Hypothalamus (tissue), 51 donors: ENCODE data around the gene MICAL2.

Source experiments
- DNase-seq, 51 donors: peaks; one replicate each; lab custom pipeline; 2025; lab: John Stamatoyannopoulos, UW

Gene MICAL2

DNA sequence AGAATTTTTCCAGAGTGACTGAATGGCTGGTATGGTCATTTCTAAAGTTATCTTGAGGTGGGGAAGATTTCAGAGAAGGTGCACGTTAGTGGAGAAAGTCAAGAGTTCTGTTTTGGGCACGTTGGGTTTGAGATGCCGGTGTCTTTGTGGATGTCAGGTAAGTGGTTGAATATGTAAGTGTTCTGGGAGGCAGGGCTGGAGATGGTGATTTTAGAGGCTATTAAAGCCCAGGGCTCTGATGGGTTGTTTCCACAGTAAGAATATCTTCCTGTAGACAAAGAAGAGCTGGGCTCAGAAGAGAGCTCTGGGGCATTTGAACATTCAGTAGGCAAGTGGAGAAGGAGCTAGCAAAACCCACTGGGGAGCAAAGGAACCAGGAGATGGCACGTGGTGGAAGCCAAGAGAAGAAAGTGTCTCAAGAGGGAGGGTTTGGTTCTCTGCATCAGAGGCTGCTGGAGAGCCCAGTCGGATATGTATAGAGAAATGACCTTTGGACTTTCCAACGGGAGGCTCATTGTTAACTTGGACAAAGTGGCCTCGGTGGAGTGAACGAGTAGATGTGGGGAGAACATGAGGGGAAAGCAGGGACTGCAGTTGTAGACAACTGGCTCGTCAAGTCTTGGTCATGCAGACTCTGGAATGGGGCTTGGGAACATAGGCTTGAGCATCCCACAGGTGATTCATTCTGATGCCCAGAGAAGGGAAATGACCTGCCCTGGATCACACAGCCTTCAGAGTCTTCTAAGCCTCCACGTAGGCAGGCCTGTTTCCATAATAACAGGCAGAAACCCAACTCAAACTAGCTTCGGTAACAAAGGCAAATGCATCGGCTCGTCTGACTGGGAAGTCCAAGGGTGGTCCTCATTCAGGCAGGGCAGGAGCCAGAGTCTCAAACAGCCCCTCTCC, 168.6 kb downstream of the MICAL2 start:
- DNase-seq, result no peak

DNA sequence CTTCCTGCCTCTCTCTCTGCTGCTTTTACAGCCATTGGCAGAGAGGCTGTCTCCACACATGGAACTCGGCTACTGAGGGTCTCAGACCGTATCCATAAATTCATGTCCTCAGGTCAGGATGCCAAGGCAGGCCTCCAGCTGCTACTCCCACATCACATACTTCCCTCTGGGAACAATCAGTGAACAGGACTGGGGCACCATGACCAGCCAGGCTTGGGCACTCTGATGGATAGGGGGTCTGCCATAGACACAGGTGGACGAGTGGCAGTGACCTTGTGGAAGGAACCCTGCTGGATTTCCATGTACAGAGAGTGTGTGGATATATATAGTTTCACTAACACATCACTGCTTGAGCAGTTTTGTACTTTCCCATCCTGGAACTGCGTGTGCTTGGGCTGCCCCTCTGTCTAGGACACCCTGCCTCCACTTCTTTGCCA, 169.3 kb downstream of the MICAL2 start:
- DNase-seq, result no peak

DNA sequence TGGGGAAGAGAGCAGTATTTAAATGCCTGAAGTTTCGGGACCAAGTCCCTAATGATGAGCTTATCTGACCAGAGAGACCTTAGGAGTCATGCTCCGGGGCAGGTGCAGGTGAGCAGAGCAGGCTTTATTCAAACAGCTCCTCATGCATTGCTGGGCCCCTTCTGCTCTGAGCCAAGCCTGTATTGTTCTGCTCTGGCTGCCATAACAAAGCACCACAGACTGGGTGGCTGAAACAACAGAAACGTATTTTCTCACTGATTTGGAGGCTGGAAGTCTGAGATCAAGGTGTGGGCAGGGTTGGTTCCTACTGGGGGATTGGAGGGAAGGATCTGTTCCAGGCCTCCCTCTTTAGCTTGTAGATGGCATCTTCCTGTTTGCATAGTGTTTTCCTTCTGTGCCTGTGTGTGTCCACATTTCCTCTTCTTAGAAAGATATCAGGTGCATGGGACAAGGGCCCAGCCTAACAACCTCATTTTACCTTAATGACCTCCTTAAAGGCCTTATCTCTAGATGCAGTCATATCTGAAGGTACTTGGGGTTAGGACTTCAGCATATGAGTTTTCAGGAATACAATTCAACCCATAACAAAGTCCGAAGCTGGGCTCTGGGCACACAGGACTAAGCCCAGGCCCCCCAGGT, 169.9 kb downstream of the MICAL2 start:
- DNase-seq, result no peak

DNA sequence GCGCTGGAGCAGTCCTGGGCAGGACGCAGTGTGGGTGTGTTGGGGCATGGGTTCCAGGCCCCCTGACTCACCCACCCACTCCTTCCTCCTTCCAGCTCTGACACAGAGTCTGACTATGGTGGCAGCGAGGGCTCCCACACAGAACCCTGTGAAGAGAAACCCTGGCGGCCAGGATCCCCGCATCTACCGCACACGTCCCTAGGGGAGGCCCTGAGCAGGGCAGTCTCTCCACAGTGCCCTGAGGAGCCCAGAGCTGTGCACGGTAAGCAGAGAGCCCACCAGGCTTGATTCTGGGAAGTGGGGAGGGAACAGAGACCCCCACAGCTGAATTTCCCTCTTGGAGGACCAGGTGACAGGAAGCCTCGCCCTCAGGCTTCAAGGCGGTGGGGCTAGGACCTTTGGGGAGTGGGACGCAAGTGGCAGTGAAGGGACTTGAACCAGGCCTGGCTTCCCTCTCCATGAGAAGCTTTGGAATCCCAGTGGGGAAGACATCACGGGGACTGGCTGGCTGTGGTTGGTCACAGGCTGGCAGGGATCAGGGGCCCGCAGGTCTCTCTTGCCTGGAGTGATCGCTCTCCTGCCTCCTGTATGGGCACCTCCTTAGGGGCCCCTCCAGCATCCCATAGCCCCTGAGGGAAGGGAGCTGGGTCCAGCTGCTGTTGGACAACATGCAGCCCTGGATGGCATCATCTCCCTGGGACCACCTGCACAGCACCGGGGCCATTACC, 170.6 kb downstream of the MICAL2 start:
- no peak for DNase-seq

DNA sequence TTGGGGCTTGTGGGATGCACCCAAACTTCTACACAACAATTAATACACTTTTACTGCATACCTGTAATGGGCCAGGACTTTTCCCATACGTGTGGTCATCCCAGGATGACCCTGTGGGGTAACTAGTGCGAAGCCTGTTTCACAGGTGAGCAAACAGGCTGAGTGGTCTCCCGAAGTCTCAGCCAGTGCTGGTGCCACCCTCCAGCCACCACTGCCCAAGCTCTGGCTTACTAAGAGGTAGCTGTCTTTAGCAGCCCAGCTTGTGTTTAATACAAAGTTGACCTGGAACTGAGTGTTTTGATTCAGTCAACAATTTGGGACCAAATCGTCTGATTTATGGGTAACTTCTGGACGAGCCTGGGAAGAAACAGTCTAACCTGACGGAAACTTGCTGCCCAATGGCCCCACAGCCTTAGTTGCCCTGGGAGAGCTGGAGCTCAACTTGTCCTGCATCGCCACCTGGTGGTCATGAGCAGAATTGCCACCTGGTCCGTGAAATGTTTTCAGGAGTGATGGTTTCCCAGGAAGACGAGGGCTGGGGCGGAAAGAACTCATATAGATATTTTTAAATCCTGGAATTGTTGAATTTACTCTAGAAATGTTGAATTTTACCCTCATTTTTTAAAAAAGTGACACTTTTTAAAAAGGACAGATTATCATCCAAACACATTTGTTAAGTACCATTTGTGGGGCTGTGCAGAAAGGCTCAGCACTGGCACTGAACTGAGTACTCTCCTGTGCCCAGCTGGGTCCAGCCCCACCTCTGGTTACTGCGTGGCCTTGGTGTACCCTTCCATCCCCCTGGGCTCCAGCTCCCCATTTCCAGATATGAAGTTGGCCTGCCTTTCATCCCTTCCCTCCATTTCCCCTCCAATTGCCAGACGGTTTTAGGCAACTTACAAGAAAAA, 171.4 kb downstream of the MICAL2 start:
- DNase-seq, result peak in 50 of 51 donors; percentile 10 to 95 (median 70)

DNA sequence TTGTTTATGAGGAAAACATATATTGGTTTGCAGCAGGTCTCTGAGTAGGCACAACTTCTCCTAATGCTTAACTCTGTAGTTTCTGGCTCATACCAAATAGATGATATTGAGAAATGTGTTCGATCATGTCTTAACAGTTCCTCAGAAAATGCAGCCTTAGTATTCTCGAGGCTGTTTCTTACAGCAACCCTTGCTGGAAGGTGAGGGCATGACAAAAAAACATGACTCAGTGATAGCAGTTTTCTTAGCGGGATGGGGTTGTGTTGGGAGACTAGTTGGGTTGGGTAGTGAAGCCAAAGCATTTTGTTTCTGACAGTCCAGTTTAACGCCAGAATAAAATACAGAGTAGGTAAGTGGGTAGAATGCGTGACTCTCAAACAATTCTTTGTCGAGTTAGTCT, 172.3 kb downstream of the MICAL2 start:
- no peak for DNase-seq

DNA sequence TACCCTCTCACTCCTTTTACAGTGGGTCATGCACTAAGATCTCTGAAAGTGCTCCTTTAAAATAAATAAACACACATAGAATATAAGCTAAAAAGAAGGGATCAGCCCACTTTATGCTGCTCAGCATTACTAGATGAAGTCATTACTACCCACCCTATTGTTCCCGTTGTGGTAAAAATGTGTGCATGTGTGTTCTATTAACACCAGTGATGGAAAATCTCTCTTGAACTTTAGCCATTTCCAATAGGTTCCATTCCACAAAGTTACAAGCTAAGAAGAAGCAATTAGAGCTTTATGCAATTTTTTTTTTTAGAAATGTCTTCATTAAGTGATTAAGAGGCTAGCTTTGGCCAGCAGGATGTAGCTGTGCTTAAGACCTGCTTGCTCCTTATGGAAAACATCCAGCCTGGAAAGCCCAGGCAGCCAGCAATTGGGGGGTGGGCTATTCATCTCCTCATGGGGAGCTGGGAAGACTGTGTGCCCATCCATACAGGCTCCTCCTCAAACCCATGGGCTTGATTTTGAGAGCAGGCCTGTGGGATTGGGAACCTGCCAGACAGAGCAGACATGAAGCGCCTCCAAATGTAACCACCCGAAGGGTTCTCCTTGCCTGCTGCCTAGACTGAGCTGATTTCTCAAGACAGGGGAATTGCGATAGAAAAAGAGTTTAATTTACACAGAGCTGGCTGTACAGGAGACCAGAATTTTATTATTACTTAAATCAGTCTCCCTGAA, 174.1 kb downstream of the MICAL2 start:
- DNase-seq, result no peak

DNA sequence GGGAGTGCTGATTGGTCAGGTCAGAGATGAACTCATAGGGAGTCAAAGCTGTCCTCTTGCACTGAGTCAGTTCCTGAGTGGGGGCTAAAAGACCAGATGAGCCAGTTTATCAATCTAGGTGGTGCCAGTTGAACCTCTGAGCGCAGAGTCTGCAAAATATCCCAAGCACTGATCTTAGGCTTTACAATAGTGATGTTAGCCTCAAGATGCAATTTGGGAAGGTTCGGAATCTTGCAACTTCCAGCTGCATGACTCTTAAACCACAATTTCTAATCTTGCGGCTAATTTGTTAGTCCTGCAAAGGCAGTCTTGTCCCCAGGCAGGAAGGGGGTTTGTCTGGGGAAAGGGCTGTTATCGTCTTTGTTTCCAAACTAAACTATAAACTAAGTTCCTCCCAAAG, 174.7 kb downstream of the MICAL2 start:
- DNase-seq, result no peak

DNA sequence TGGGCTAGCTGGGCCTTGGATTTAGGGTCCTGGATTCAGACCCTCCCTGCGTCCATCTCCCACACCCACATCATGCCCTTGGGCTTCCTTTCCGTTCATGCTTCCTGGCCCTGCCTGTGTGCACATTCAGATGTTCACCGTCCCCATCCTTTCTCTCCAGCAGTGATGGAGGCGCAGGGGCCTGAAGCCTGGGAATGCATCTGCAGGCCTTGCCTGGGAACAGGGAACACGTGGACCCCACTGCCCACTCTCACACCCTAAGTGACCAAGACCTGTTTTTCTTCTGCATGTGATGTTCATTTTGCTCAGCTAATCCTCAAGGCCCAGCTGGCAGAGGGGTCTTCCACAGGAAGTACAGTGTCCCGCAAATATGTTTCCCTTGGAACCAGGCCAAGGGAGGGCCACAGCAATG, 175.4 kb downstream of the MICAL2 start:
- no peak for DNase-seq

DNA sequence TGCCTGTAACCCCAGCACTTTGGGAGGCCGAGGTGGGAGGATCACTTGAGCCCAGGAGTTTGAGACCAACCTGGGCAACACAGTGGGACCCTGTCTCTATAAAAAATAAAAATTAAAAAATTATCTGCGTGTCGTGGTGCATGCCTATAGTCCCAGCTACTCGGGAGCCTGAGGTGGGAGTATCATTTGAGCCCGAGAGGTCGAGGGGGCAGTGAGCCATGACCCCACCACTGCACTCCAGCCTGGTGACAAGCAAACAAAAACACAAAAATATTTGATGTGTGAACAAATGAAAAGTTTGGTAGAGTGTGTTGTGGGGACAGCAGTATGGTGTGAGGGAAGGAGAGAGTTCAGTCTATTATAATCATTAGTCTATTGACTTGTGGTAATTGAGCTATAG, 176.2 kb downstream of the MICAL2 start:
- DNase-seq, result no peak

DNA sequence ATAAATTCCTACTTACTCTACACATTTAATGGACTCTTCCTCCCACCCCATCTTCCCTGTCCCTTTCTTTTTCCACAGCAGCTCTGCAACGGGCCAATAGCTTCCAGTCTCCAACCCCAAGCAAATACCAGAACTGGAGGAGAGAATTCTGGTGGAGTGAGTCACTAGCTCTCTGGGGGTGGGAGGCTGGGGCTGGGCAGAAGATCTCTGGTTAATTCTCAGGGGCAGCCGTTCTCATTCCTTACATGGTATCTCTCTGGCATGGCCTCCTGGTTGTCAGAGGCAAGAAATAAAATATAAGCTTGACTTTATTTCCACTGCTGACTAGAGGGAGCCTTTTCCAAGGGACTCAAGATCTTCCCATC, 176.6 kb downstream of the MICAL2 start:
- no peak for DNase-seq

DNA sequence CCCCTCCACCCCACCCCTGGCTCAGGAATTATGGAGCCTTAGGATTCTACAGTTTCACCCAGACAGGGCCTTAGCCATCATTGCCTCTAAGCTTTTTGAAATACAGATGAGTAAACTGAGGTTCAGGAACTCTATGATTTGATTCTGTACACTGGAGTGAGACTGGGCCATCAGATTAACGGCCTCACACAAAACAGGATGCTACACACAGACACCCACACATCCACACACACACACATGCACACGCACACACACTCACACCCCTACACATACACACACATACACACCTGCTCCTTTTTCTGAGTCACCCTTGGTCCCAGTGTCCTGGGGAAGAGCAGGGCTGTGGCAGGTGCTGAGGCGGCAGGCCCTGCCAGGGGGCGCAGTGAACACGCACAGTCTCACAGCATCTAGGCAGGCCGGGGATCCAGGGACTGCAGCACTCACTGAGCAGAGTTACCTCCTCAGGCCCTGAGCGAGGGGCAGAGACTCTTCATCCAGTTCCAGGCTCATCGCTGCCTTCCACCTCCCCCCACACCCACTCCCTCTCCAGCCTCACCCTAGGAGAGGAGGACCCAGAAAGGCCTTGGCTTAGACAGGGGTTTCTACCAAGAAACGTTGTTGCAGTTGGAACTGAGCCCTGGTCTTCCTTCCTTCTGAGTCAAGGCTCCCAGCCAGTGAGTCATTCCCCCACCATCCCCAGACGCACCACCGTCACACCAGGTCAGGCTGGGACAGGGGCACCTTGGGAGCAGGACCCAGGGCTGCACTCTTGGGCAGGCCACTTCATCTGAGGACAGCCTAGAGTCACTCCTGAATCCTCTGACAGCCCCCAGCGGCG, 177.2 kb downstream of the MICAL2 start:
- no peak for DNase-seq

DNA sequence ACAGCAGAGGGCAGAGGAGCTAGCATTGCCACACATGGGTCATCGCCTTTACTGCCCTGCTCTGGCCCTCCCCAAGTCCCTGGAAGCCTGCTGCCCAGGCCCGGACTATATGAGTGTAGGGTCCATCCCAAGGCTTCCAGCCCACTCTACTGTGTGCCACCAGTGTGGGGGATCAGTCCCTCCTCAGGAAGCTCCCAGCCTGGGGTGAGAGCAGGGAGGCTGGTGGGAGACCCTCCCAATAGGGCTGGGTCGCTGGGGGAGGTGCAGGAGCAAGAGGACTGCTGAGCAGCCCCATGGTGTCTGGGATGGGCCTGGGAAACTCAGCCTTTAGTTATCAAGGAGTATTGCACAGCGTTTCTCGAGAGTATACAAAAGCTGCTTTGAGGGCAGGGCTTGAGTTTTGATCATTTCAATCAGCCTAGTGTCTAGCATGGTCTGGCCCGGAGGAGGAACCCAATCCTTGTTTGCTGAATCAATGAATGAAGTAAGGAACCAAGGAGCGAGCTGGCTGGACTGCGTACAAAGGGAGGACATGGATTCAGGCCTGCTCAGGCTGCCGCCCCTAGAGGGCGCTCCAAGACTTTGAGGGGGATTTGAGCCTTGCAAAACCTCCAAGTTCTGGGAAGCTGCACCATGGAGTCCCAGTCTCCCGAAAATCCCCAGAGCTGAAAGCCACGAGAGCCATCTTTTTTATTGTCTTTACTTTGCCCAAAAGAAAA, 178.0 kb downstream of the MICAL2 start:
- peak in 48 of 51 donors; percentile 16 to 84 (median 58) for DNase-seq

DNA sequence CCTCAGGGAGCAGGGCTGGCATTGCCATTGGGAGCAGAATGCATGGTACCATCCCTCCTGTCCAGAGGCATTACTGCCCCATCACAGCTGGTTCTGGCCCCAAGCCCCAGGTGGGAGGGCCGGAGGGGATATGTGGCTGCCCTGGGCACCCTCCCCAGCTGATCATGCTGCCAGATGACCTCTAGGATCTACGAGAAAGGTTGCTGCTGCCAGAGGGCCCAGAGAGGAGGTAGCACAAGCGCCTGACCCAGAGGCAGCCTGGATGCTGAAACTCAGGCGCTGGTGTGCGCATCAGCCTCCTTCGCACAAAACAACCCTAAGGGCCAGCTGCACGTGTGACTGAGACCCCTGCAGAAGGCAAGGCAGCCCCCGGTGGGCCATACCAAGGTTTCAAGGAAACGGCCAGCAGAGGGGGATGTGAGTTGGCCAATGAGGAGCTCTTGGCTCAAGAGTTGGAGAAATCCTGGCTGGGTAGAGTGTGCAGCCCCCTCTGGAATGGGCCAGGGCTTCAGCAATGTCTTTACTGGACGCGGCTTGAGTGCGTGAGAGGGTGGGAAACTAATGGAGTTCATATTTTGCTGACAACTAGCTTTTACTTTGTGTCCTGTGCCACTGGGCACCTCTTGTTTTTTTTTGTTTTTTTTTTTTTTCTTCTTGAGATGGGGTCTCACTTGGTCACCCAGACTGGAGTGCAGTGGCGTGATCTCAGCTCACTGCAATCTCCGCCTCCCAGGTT, 178.7 kb downstream of the MICAL2 start:
- no peak for DNase-seq

DNA sequence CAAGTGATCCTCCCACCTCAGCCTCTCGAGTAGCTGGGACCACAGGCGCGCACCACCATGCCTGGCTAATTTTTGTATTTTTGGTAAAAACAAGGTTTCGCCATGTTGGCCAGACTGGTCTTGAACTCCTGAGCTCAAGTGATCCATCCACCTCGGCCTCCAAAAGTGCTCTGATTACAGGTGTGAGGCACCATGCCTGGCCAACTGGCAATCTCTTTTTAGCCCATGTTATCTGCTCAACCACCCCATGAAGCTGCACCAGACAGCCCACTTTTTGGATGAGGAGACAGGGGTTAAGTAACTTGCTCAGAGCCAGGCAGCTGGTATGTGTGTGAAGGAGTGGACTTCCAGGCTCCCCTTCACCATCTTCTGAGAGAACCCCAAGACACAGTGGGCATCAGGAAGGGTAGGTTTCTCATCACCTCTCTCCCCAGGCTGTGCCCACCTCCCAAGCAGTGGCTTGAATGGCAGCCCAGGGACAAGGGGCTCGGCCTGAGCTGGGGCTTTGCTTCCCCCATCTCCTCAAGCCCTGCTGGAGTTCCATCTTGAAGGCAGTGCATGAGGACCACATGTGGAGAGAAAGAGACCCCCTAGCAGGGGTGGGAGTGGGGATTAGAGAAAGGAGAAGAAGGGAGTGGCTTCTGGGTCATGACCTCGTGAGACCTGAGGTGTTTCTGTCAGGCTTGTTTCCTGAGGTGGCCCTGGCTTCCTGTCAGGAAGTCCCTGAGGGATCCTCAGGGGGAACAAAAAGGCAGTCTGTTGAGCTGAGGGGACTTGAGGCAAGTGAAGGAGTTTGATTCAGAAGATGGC, 179.5 kb downstream of the MICAL2 start:
- no peak for DNase-seq

DNA sequence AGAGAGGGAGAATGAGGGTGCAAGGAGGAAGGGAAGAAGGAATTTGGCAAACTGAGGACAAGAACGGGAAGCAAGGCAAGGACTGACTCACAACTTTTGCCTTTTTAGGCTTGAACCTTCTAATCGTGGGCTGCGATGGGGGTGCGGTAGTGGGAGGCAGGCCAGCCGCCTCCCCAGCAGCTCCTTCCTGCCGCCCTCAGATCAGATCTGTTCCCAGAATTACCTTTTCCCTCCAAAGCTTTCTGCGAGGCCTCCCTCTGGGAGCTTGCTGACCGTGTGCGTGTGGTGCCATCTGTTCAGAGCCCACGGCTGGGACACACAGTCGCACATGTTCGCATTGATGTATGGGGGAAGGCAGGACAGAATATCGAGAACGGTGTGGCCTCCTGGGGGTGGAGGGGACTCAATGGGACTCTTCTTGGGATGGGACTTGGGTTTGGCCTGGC, 180.1 kb downstream of the MICAL2 start:
- DNase-seq, result no peak
